ENCODE data around the gene OCA2.

Gene OCA2

DNA sequence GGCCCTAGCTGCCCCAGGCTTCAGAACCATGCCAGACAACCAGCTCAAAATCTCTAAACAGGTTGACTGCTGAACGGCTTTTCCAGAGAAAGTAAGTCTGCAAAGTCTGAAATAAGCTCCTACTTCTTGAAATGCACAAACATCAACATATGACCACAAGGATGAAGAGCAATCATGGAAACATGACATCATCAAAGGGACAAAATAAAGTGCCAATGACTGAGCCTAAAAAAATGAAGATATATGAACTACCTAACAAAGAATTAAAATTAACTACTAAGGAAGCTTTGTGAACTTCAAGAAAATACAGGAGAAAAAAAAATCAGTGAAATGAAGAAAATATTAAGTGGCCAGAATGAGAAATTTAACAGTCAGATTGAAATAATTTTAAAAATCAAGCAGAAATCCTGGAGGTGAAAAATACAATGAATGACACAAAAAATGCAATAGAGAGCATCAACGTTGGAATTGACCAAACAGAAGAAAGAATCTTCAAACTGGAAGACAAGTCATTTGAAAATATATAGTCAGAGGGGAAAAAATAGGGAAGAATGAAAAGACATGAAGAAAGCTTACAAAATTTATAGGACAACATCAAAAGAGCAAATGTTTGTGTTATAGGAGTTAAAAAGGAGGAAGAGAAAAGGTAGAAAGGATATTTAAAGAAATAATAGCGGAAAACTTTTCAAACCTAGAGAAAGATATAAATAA is 364.2 kb downstream of the OCA2 start:
- no peak for DNase-seq (ENCODE audit: low read depth)

DNA sequence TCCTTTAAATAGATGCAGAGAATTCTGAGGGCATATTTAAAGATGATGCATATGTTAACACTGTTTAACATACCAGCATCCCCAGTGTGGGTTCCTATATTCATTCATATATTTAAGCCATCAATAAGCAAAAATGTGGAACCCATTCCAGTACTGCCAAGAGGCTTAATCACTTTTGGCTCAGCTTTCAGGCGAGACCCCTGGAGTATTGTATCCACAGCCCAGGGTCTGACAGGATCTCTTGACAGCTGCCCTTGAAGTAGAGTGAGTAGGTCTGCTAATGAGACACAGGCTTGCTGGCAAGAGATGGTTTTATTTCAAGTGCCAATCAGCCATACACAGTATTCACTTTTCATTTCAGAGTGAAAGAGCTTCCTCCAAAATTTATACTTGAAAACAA is 367.3 kb downstream of the OCA2 start:
- DNase-seq (ENCODE audit: low read depth), result no peak
- TF ChIP-seq CTCF (IDR thresholded peaks at IDR 0.05; ENCODE audit: low read depth, low read length) (no peak), MAX (IDR thresholded peaks at IDR 0.05; ENCODE audit: low read depth, low read length) (no peak), MYC (IDR thresholded peaks at IDR 0.05; ENCODE audit: low read depth, low read length) (no peak), POLR2A (IDR thresholded peaks at IDR 0.05; ENCODE audit: extremely low read depth, insufficient read length) (no peak)
- H3K4me3 ChIP-seq (ENCODE audit: low read depth, low read length), result no peak overlapping the region

More for the DNA sequence above, 364.2 kb downstream of the OCA2 start:
- no peak overlapping the region for H3K4me3 ChIP-seq (ENCODE audit: low read depth, low read length)
- TF ChIP-seq MYC (IDR thresholded peaks at IDR 0.05; ENCODE audit: low read depth, low read length), result no peak
- no peak for TF ChIP-seq POLR2A (IDR thresholded peaks at IDR 0.05; ENCODE audit: extremely low read depth, insufficient read length)
- TF ChIP-seq MAX (IDR thresholded peaks at IDR 0.05; ENCODE audit: low read depth, low read length), result no peak
- TF ChIP-seq CTCF (IDR thresholded peaks at IDR 0.05; ENCODE audit: low read depth, low read length), result no peak

DNA sequence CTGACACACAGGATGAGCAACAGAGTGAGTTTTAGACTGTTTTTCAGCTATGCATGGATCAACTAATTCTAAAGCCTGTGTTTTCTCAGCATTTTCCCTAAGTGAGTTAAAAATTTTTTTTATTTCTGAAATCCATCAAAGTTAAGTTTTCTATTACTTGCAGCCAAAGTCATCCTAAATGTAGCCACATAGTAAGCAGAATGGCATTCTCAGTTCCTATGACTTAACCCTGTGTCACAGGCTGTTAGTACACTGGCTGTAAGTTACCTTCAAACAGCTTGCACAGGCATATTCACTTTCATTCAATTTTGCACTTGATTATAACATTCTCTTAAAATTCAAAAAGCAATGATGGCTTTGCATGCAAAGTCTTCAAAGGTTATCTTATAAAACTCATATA is 368.2 kb downstream of the OCA2 start:
- DNase-seq (ENCODE audit: low read depth), result no peak
- TF ChIP-seq CTCF (IDR thresholded peaks at IDR 0.05; ENCODE audit: low read depth, low read length), result no peak
- no peak for TF ChIP-seq MYC (IDR thresholded peaks at IDR 0.05; ENCODE audit: low read depth, low read length)
- no peak overlapping the region for H3K4me3 ChIP-seq (ENCODE audit: low read depth, low read length)

GRCh38 chr15:27725731-27726130 is 373.4 kb downstream of the OCA2 start:
- DNase-seq (ENCODE audit: low read depth), result no peak
- TF ChIP-seq MYC (IDR thresholded peaks at IDR 0.05; ENCODE audit: low read depth, low read length) (no peak), MAX (IDR thresholded peaks at IDR 0.05; ENCODE audit: low read depth, low read length) (no peak), CTCF (IDR thresholded peaks at IDR 0.05; ENCODE audit: low read depth, low read length) (no peak), POLR2A (IDR thresholded peaks at IDR 0.05; ENCODE audit: extremely low read depth, insufficient read length) (no peak)
- no peak overlapping the region for H3K4me3 ChIP-seq (ENCODE audit: low read depth, low read length)

GRCh38 chr15:27723821-27724220 is 375.3 kb downstream of the OCA2 start:
- DNase-seq (ENCODE audit: low read depth), result no peak
- no peak overlapping the region for H3K4me3 ChIP-seq (ENCODE audit: low read depth, low read length)
- no peak for TF ChIP-seq MAX (IDR thresholded peaks at IDR 0.05; ENCODE audit: low read depth, low read length)
- TF ChIP-seq POLR2A (IDR thresholded peaks at IDR 0.05; ENCODE audit: extremely low read depth, insufficient read length), result no peak
- no peak for TF ChIP-seq CTCF (IDR thresholded peaks at IDR 0.05; ENCODE audit: low read depth, low read length)
- no peak for TF ChIP-seq MYC (IDR thresholded peaks at IDR 0.05; ENCODE audit: low read depth, low read length)

DNA sequence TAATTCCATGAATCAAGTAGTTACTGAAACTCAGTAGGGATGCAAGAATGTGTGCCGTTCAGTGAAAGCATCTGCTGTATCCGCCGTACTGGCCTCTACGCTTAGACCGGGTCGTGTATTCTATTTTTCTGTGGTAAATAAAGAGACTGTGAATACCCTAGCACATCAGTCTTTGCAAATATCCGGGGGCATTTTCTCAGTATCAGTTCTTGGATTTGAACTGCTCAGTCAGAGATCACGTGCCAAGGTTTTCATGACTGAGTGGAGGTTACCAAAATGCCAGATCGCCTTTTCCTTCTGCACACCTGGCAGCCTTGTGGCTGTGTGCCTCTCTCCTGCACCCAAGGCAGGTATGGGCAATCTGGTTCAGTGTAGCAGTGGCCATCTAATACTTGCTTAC is 377.0 kb downstream of the OCA2 start:
- DNase-seq (ENCODE audit: low read depth), result no peak
- no peak overlapping the region for H3K4me3 ChIP-seq (ENCODE audit: low read depth, low read length)
- no peak for TF ChIP-seq CTCF (IDR thresholded peaks at IDR 0.05; ENCODE audit: low read depth, low read length)
- TF ChIP-seq MYC (IDR thresholded peaks at IDR 0.05; ENCODE audit: low read depth, low read length), result no peak
- TF ChIP-seq POLR2A (IDR thresholded peaks at IDR 0.05; ENCODE audit: extremely low read depth, insufficient read length), result no peak
- TF ChIP-seq MAX (IDR thresholded peaks at IDR 0.05; ENCODE audit: low read depth, low read length), result no peak

All from NB4 (cell line).